GM18511 (cell line): ENCODE measurements around the gene EIF4G3.
"Not testable (repeated sequence)": the region's sequence is repeated elsewhere in the genome, so short reads cannot be mapped to it uniquely, and the experiment has no call there.

Experiments
- ATAC-seq: cut with Tn5 transposase; IDR thresholded peaks from one replicate; pipeline ENCODE4 v1.9.1; 2021; ENCODE audit warnings: mild to moderate bottlenecking, moderate library complexity; ENCODE audit not compliant: unreplicated experiment

The EIF4G3 gene, protein sequence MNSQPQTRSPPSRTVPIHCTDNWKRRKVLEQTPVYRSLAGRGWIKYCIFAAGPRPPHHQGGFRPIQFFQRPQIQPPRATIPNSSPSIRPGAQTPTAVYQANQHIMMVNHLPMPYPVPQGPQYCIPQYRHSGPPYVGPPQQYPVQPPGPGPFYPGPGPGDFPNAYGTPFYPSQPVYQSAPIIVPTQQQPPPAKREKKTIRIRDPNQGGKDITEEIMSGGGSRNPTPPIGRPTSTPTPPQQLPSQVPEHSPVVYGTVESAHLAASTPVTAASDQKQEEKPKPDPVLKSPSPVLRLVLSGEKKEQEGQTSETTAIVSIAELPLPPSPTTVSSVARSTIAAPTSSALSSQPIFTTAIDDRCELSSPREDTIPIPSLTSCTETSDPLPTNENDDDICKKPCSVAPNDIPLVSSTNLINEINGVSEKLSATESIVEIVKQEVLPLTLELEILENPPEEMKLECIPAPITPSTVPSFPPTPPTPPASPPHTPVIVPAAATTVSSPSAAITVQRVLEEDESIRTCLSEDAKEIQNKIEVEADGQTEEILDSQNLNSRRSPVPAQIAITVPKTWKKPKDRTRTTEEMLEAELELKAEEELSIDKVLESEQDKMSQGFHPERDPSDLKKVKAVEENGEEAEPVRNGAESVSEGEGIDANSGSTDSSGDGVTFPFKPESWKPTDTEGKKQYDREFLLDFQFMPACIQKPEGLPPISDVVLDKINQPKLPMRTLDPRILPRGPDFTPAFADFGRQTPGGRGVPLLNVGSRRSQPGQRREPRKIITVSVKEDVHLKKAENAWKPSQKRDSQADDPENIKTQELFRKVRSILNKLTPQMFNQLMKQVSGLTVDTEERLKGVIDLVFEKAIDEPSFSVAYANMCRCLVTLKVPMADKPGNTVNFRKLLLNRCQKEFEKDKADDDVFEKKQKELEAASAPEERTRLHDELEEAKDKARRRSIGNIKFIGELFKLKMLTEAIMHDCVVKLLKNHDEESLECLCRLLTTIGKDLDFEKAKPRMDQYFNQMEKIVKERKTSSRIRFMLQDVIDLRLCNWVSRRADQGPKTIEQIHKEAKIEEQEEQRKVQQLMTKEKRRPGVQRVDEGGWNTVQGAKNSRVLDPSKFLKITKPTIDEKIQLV (N-terminal part only)

DNA sequence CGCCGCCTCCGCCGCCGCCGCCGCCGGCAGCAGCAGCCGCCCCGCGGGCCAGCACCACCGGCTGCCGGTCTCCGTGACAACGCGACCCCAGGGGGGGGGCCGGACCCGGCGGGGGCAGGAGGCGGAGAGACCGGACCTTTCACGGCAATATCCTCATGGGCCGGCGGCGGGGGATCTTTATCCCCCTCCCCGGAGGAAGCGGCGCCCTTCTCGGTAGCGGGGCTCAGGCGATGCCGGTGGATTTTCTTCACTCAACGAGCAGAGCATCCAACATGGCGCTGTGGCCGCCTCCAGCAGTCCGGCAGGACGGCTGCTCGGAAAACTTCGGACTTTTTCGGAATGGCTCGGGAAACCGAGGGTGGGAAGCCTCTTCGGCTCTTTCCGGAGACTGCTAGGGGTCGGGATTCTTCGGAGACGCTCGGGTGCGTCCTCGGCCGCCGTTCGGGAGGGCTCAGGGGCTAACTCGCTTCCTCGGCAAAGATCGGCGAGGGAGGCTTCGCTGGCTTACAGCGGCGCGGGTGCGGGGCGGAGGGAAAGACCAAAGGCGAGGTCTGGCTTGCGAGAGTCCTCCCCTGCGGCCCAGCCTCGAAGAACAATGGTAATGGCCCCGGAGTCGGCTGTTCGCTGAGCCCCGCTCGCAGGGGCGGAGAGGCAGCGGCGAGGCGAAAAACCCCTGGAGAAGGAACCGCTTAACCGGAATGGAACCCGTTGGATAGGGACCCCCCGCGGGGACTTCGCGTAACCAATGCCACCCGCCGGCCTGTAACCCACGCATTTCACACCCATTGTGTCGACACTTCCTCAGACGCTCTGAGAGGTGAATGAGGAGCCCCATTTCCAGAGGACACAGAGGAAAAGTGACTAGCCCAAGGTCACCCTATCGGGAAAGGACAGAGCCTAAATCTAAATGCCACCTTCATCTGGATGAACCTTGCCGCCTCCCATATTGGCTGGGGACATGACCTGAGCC is at the start of gene EIF4G3:
TSS of gene EIF4G3 (minus strand) at position 312 of the 970 bp plus-strand sequence. CDS start 174,155 bp downstream, outside the sequence.
- peak; percentile 86 for ATAC-seq

DNA sequence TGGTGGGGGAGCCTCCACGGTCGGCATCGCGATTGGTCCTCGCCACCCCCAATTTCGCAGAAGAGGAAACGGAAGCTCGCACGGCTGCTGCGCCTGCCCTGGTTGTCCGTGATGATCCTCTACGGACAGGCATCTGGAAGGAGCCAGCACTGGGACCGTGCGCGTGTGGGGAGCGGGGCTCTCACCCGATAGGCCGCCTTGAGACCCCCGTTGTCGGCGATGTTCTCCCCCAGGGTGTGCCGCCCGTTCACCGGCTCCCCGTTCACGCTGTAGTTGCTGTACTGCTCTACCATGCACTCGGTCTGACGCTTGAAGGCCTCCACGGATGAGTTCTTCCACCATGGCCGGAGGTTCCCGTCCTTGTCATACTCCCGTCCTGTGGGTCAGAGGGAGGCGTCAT is 48.4 kb upstream of the EIF4G3 start:
- no peak for ATAC-seq

DNA sequence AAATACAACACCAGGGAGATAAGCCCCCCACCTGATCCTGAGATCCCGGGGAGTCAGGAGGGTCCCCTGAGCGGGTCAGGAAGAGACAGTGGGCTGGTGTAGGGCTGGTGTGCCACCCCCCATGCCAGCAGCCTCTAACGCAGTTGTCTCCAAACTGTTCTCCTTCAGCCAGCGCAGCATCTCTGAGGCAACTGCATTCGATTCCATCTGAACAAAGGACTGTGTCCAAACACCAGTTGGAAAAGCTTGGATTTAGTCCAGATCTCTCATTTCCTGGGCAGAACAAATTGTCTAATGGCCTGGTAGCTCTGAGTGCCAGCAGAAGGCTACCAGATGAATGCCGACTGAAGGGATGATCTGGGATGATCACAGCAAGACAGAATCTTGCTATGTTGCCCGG is 44.1 kb upstream of the EIF4G3 start:
- ATAC-seq = no peak

DNA sequence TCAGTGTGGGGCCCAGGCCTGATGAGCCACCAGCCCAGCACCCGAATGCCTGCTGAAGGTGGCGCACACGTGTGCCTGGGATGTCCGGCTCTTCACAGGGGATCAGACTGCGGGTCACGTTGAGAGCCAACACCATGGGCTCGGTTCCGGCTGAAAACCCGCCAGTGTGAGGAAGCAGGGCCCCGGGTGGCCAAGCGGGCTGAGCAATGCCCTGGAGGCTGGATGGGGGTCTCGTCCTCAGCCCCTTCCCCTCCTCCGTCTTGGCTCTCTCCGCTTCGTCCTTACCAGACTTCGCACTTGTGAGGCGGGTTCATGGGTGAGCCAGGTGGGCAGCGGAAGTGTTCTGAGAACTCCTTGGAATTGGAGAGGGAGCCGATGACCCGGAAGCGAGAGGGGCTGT is 43.0 kb upstream of the EIF4G3 start:
- ATAC-seq = no peak

GRCh38 chr1:21217812-21218596 is 41.3 kb upstream of the EIF4G3 start:
- no peak for ATAC-seq

GRCh38 chr1:21216835-21217811 is 40.4 kb upstream of the EIF4G3 start:
- no peak for ATAC-seq

DNA sequence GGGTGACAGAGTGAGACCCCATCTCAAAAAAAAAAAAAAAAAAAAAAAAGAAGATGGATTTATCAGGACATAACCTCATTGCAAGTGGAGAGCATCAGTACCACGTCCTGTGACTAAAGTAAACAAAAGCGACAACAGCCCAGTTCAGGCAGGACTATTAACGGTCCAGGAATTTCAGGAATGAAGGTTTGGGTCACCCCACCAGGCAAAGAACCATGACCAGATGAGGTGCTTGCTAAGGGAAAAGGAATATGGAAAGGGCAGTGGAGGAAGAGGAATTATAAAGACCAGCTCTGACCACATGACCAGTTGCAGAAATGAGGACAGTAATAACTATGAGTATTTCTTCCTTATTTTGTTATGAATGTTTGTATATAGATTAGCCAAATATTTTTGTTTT is 35.4 kb upstream of the EIF4G3 start:
- ATAC-seq = no peak

- not testable (repeated sequence) for ATAC-seq
Measured at GRCh38 chr1:21208137-21208700, 31.5 kb upstream of the EIF4G3 start.

GRCh38 chr1:21206117-21206516 is 29.4 kb upstream of the EIF4G3 start:
- no peak for ATAC-seq

- ATAC-seq = no peak
Measured at GRCh38 chr1:21205416-21205815, 28.7 kb upstream of the EIF4G3 start.

DNA sequence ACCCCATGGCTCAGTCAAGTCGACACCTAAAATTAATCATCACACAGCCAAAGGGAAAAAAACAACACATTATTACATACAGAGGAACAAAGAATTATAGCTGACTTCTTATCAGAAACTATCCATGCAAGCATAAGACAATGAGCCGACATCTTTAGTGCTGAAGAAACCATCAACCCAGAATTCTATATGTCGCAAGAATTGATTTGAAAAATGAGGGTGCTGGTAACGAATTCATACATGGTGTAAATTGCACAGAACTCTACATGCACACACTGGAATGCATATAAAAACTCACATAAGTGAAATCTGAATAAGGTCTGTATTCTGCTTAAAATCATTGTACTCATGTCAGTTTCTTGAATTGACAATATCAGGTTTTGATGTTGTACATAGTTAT is 25.0 kb upstream of the EIF4G3 start:
- ATAC-seq = no peak

DNA sequence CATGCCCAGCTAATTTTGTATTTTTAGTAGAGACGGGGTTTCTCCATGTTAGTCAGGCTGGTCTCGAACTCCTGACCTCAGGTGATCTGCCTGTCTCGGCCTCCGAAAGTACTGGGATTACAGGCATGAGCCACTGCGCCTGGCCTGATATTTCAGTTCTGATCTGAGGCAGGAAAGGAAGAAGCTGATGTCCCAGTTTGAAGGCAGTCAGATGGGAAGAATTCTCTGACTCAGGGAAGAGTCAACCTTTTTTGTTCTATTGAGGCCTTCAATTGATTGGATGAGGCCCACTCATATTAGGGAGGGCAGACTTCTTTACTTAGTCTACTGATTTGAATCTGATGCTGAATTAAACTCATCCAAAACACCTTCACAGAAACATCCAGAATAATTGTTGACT is 24.5 kb upstream of the EIF4G3 start:
- not testable (repeated sequence) for ATAC-seq

DNA sequence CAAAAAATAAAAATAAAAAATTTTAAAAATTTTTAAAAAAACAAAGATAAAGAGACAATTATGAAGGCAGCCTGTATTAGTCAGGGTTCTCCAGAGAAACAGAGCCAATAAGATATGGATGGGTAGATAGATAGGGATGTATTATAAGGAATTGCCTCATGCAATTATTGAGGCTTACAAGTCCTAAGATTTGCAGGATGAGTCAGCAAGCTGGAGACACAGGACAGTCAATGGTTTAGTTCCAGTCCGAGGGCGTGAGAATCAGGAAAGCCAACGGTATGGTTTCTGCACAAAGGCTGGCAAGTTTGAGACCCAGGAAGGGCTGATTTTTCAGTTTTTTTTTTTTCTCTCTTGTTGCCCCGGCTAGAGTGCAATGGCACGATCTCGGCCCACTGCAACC is 24.1 kb upstream of the EIF4G3 start:
- no peak for ATAC-seq

- no peak for ATAC-seq
Measured at GRCh38 chr1:21198929-21199328, 22.2 kb upstream of the EIF4G3 start.

DNA sequence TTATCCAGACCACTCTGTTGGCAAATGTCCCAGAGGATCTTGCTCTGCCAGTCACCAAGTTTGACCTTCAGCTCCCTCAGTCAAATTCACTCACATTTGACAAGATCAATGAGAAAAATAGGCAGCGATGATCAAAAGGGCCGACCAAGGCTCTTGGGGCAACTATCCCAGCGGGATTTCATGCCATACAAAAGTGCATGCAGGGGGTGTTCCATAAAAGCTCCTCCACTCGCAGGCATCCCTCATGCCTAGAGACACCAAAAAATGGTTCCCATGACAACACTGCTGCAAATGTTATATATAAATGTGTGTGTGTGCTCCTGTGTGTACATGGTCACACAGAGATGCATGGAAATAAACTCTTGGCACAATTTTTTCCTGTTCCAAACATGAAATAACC is 16.2 kb upstream of the EIF4G3 start:
- no peak for ATAC-seq

GRCh38 chr1:21192284-21192683 is 15.6 kb upstream of the EIF4G3 start:
- no peak for ATAC-seq

DNA sequence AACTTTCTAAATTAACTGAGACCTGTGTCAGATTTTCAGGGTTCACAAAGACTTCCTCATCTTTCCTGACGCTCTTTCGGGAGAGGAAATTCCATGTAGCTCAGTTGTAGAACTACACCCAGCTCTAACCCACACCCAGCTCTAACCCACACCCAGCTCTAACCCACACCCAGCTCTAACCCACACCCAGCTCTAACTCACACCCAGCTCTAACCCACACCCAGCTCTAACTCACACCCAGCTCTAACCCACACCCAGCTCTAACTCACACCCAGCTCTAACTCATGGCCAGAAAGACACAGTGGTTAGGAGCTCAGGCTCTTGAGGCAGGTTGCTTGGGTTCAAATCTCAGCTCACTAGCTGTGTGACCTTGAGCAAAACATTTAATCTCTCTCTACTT is 14.1 kb upstream of the EIF4G3 start:
- ATAC-seq = not testable (repeated sequence)

GRCh38 chr1:21189906-21190500 is 13.3 kb upstream of the EIF4G3 start:
- no peak for ATAC-seq
